ENCODE results near the gene MPV17. TPM values are rescaled to one million over a fixed set of nuclear protein-coding genes. Genes with fewer than 3 reads are reported as not detected.
A peak's percentile ranks its signal among the peaks of the same experiment; 100 is the strongest.

Gene MPV17
- total and polyA plus RNA-seq, 9 of the 15 experiments (the other 6 are each of a cell fraction or from before 2014, with no cell fraction given): 54.7 to 140 (median 70.2) TPM

- ChIA-PET CTCF (ENCODE audit: low intra/inter-chr PET ratio) (no interaction called here), POLR2A (interaction anchor here (0.7 kb wide), 1 partner anchor 367 kb away, joined by 4 read pairs; the partner anchor contains the start of genes SLC4A1AP and SUPT7L)
- Histone ChIP-seq H3K36me3 (ENCODE audit: control insufficient read depth, insufficient read depth, low read length) (no peaks in the 10 kb centered on the region), H3K4me2 (ENCODE audit: insufficient read depth, low read length) (no peak overlapping the region), H2AFZ (ENCODE audit: low read depth, low read length) (peak overlapping the region; percentile 61), H3K9ac (ENCODE audit: insufficient read depth in 1 of 2, low read depth in 2 of 2, low read length in 2 of 2) (no peak overlapping the region), H3K9me3 (replicated peaks; ENCODE audit: control insufficient read depth, insufficient read depth, low read depth, low read length) (no peaks in the 10 kb centered on the region), H3K27ac (ENCODE audit: extremely low read depth, low read depth, low read length) (no peak overlapping the region), H3K79me2 (ENCODE audit: control insufficient read depth, insufficient read depth, low read length) (no peaks in the 10 kb centered on the region), H3K4me1 (replicated peaks in 1 of 2; ENCODE audit: control insufficient read depth in 2 of 2, insufficient read depth in 2 of 2, low read length in 2 of 2) (peaks cover 9 to 12% of the 10 kb centered on the region in 2 experiments), H3K27me3 (ENCODE audit: control insufficient read depth in 2 of 2, insufficient read depth in 2 of 2, low read length in 2 of 2) (no peaks in the 10 kb centered on the region; a peak in 1 of 5 replicates), H3K4me3 (no peak overlapping the region), H3K9me1 (ENCODE audit: control insufficient read depth, insufficient read depth, low read length) (no peaks in the 10 kb centered on the region), H4K20me1 (replicated peaks; ENCODE audit: control insufficient read depth, insufficient read depth, low read length) (no peaks in the 10 kb centered on the region)
- DNase-seq (ENCODE audit: extremely low read depth in 1 of 4, low spot score in 3 of 4) (no peak), ATAC-seq (peak; percentile 36; the same call in 2 of the 3 replicates), FAIRE-seq (no peak)
- no TSS peak for BruUV-seq (replicated peaks)
- 9% methylated on average over 4 of the region's 4 CpGs for WGBS (ENCODE audit: insufficient coverage, low coverage, missing lambda C conversion rate)
- in situ Hi-C loops (cut with MboI) (loop anchor here (10.0 kb wide), 1 partner anchor 452 kb away; the partner anchor contains the start of gene DPYSL5), intact Hi-C loops (cut with micrococcal nuclease) (loop anchor here (10.0 kb wide), 1 partner anchor 332 kb away; no protein-coding TSS in a partner anchor)
- peak; percentile 34; the same call in 1 of the 2 replicates for TF ChIP-seq CEBPB (tag; IDR thresholded peaks at IDR 0.05)
- no peak for TF ChIP-seq NR0B1 (IDR thresholded peaks at IDR 0.05; ENCODE audit: partially characterized antibody)
Observed at GRCh38 chr2:27296481-27296880, 26.4 kb downstream of the MPV17 start.

GRCh38 chr2:27294928-27295327, 28.0 kb downstream of the MPV17 start:
- CTCF ChIA-PET (ENCODE audit: low intra/inter-chr PET ratio): no interaction called here
- no peak for TF ChIP-seq YBX1 (IDR thresholded peaks at IDR 0.05)
- no peak for TF ChIP-seq ZNF174 (CRISPR knock-in tag; IDR thresholded peaks at IDR 0.05)
- TF ChIP-seq CHD2 (IDR thresholded peaks at IDR 0.05; ENCODE audit: low read depth, low read length): no peak

More at GRCh38 chr2:27294928-27295327, 28.0 kb downstream of the MPV17 start:
- no peaks in the 10 kb centered on the region for H3K9me3 ChIP-seq (replicated peaks; ENCODE audit: control insufficient read depth, insufficient read depth, low read depth, low read length)
- intact Hi-C loops (cut with micrococcal nuclease) (loop anchor here (10.0 kb wide), 1 partner anchor 330 kb away; no protein-coding TSS in a partner anchor), in situ Hi-C loops (cut with MboI) (loop anchor here (10.0 kb wide), 1 partner anchor 450 kb away; the partner anchor contains the start of gene DPYSL5)
- H3K9ac ChIP-seq (ENCODE audit: insufficient read depth in 1 of 2, low read depth in 2 of 2, low read length in 2 of 2): no peak overlapping the region
- no peaks in the 10 kb centered on the region for H3K36me3 ChIP-seq (ENCODE audit: control insufficient read depth, insufficient read depth, low read length)
- no peaks in the 10 kb centered on the region for H4K20me1 ChIP-seq (replicated peaks; ENCODE audit: control insufficient read depth, insufficient read depth, low read length)
- FAIRE-seq (no peak), ATAC-seq (no peak), DNase-seq (ENCODE audit: extremely low read depth in 1 of 4, low spot score in 3 of 4) (no peak)
- no peaks in the 10 kb centered on the region for H3K9me1 ChIP-seq (ENCODE audit: control insufficient read depth, insufficient read depth, low read length)
- H3K27me3 ChIP-seq (ENCODE audit: control insufficient read depth in 2 of 2, insufficient read depth in 2 of 2, low read length in 2 of 2): no peaks in the 10 kb centered on the region; a peak in 1 of 5 replicates
- H3K4me2 ChIP-seq (ENCODE audit: insufficient read depth, low read length): no peak overlapping the region
- no TSS peak for BruUV-seq (replicated peaks)
- no peaks in the 10 kb centered on the region for H3K79me2 ChIP-seq (ENCODE audit: control insufficient read depth, insufficient read depth, low read length)
- POLR2A ChIA-PET: interaction anchor here (0.7 kb wide), 1 partner anchor 205 kb away, joined by 5 read pairs; no protein-coding TSS in a partner anchor
- no peak overlapping the region for H3K27ac ChIP-seq (ENCODE audit: extremely low read depth, low read depth, low read length)
- no peak overlapping the region for H2AFZ ChIP-seq (ENCODE audit: low read depth, low read length)
- H3K4me1 ChIP-seq (replicated peaks in 1 of 2; ENCODE audit: control insufficient read depth in 2 of 2, insufficient read depth in 2 of 2, low read length in 2 of 2): peaks cover 9 to 12% of the 10 kb centered on the region in 2 experiments
- 57% methylated on average over 8 of the region's 8 CpGs for WGBS (ENCODE audit: insufficient coverage, low coverage, missing lambda C conversion rate)
- H3K4me3 ChIP-seq: no peak overlapping the region

Data from K562 (cell line).